Iris pigment epithelial cell (primary cell): ENCODE measurements around the gene B9D2.

ENCODE experiments used
- DNase-seq: peaks from one replicate; pipeline ENCODE4 v3.0.0-alpha.2; 2011; ENCODE audit warnings: low read depth

Gene B9D2

DNA sequence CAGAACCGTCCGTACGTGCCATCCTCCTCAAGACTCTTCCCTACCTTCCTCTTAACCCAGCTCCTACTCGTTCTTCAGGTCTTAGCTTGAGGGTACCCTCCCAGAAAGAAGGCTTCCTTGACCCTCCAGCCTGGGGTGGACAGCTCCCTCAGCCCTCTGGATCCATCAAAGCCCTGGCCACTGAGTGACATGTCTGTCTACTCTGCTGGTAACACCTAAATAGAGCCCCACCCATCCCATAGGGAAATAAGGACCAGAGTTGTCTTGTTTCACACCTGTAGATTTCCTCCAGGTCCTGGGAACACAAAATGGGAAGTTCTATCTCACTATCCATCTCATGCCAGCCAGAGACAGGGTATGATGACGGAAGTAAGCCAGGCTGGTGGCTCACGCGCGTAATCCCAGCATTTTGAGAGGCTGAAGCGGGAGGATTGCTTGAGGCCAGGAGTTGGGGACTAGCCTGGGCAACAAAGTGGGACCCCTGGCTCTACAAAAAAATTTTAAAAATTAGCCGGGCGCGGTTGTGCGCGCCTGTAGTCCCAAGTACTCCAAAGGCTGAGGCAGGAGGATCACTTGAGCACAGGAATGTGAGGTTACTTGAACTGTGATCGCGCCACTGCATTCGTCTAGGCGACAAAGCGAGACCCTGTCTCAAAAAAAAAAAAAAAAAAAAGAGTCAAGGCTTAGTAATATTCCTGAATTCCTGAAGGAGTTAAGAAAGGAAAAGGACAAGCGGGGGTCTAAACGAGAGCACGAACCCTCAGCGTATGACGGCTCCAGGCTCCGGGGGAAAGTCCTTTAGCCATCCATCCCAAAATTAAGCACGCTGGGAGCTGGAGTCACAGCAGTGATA is 54.5 kb downstream of the B9D2 start:
- DNase-seq, result no peak

GRCh38 chr19:41308450-41309179 is 55.3 kb downstream of the B9D2 start:
- DNase-seq, result peak; percentile 79

DNA sequence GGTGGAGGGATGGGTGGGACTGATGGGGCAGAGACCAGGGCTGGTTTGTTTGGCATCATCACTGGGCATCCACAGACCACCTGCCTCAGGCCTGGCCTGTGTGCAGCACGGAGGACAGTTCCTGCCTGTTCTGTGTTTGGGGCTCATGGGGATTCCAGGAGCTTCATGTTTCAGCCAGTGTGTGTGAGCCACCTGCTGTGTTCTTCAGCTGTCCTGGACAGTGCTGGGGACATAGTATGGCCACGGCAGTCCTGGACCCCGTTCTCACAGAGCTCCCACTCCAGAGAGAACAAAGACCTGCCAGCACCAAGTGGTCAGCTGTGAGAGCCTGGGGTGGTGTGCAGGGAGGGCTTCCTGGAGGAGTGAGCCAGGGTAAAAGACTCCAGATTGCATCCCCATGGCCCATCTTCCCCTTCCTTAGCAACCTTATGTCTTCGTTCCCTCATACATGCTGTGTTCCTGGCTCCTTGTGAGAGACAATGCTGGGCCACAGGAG is 55.9 kb downstream of the B9D2 start:
- DNase-seq, result no peak

- no peak for DNase-seq
These were observed 56.7 kb downstream of the B9D2 start for GRCh38 chr19:41307090-41307875.

DNA sequence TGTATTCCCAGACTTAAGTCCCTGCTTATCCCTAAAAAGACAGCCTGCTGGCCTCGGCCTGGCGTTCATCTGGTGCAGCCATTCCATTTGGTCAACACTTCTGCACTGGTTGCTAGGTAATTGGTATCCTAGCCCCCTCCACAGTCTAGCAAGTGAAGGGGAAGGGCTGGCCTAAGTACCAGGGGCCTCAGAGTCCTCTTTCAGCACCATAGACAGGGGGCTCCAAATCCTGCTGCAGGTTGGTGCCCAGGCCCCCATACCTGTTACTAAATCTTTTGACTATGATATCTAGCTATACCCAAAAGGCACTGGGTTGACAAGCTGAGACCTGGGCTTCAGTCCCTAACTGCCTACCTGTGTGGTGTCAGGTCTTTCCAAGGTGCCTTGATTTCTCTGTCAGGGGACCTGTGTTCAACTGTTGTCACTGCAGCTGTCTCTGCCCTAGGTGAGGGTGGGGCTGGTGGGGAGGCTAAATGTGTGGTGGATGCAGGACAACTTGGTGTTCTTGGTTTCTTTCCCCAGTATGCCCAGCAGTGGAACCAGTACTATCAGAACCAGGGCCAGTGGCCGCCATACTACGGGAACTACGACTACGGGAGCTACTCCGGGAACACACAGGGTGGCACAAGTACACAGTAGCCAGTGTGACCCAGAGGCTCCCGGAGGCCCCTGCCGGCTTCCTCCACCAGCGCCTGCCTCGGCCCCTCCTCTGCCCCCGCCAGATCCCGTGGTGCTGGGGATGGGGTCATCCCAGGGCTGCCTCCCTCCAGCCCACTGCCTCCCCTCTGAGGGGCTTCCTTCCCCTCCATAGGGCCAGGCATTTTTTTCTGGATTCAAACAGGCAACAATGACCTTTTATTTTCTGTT is 57.8 kb downstream of the B9D2 start:
- no peak for DNase-seq

DNA sequence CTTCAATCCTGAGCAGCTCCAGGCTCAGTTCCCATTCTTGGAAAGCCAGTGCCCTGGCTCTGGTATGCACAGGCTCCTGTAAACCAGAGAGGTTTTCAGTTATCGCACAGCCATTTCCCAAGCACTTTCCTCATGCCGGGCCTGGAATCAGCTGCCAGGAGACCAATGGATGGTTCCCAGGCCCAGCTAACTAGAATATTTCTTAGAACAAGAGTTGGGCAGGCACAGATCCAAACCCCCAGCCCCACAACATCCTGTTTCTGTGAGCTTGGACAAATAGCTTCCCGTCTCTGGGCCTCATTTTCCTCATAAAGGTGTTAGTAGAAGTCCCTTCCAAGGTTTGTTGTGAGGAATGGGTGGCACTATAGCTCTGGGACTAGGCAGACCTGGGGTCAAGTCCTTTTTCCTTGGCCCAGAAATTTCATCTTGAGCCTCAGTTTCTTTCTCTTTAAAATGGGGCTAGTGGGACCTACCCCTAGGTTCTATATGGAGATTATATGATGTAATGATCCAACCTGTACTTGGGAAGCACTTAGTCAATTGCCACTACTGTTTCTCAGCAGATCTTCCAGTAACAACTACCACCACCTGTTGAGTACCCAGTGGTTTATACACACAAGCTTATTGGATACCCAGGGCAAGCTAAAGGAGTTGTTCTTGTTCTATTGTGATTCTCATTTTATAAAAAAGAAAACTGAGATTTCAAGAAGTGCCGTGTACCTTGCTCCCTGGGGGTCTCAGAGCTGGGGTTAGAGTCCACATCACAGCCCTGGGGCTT is 59.1 kb downstream of the B9D2 start:
- DNase-seq, result no peak
